C4-2B (cell line): ENCODE measurements around the gene NODAL.

Experiments
- H3K27ac ChIP-seq: fragments of 450-650 bp; 2 replicates; pipeline ENCODE4 v1.5.1; 2017
- CTCF ChIP-seq: fragments of 450-650 bp; conservative IDR thresholded peaks from 2 replicates; pipeline ENCODE4 v1.5.1; 2017; ENCODE audit warnings: mild to moderate bottlenecking
- ZFX ChIP-seq: fragments of 450-650 bp; IDR thresholded peaks from 2 replicates; pipeline ENCODE4 v1.6.1; 2017

Gene NODAL

DNA sequence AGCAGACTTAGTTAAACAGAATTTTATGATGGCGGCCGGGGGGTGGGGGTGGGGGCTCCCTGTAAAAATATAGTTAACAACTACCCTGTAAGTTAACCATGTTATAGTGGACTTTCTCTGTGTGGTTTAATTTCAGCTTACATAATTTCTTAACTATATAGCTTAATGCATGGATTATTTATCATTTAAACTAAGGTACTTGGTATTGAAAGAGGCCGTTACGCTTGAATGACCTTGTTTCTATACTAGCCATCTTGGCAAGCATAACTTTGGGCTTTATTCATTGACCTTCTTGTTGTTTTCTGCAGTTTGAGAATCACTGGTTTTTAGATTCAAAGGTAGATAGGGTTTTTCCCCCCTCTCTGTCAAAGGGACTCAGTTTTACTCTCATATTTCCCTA lies 29.1 kb downstream of the NODAL start:
- TF ChIP-seq CTCF (no peak), ZFX (no peak)
- no peak overlapping the region for H3K27ac ChIP-seq

GRCh38 chr10:70410608-70411007 lies 30.9 kb downstream of the NODAL start:
- H3K27ac ChIP-seq, result no peak overlapping the region
- TF ChIP-seq CTCF (no peak), ZFX (no peak)

DNA sequence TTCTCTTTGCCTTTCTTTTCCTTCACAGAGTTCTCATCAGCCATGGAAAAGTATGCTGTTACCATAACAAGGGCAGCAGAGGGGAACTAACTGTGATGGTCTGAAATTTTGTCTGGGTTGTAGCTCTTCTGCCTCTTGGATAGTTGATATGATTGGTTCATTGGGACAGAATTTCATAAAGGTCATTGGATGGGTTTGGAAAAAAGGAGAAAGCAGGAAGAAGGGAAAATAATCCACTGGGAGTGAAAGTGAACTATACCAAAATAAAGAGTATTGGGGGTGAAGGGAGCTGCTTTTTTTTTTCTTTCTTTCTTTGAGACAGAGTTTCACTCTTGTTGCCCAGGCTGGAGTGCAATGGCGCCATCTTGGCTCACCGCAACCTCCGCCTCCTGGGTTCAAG lies 31.7 kb downstream of the NODAL start:
- no peak overlapping the region for H3K27ac ChIP-seq
- TF ChIP-seq CTCF (no peak), ZFX (no peak)

- TF ChIP-seq ZFX (no peak), CTCF (no peak)
- peak overlapping the region; percentile 86 for H3K27ac ChIP-seq
Observed at GRCh38 chr10:70405037-70405824, 36.2 kb downstream of the NODAL start.

- TF ChIP-seq ZFX (no peak), CTCF (no peak)
- H3K27ac ChIP-seq, result peak overlapping the region; percentile 86
Observed at GRCh38 chr10:70404787-70405036, 36.8 kb downstream of the NODAL start.

DNA sequence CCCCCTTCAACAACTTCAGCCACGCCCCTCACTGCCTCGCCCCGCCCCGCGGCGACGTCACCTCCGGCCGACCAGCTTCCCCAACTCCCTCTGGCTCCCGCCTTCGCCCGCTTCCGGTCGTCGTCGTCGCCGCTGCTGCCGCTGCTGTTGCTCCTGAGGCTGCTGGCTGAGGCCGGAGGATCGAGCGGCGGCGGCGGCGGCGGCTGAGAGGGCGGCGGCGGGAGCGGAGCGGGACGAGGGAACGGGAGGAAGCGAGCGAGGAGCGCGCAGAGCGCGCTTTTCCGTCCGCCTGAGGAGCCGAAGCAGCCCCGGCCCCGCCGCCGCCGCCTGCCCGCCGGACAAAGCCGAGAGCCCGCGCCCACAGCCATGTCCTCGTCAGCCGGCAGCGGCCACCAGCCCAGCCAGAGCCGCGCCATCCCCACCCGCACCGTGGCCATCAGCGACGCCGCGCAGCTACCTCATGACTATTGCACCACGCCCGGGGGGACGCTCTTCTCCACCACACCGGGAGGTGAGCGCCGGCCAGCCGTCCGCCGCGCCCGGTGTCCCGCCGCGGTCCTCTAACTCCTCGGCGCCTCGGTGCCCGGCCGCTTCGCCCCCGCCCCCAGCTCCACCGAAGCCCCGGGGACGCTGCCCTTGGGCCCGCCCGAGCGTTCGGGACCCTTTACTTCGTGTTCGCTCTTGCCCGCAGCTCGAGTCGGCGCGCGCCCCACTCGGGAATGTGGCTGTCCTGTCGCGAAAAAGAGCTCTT lies 37.3 kb downstream of the NODAL start, which contains the start of gene EIF4EBP2:
Gene EIF4EBP2, plus strand, starts transcription at position 110 of the 751 bp plus-strand sequence. Its CDS starts 257 bp downstream, at position 367.
- TF ChIP-seq ZFX (0 out of 2 replicates have a peak, but pooled peaks have one; percentile 31), CTCF (no peak)
- peak within 1 kb of the TSS; percentile 86 for H3K27ac ChIP-seq

- peak overlapping the region; percentile 86 for H3K27ac ChIP-seq
- TF ChIP-seq ZFX, result no peak
- no peak for TF ChIP-seq CTCF
Observed at GRCh38 chr10:70403483-70404035, 37.9 kb downstream of the NODAL start.
